ENCODE data around the gene SETX. TPM values are rescaled to one million over a fixed set of nuclear protein-coding genes. Genes with fewer than 3 reads are reported as not detected.
A peak's percentile ranks its signal among the peaks of the same experiment; 100 is the strongest.
"Not testable (repeated sequence)": the region's sequence is repeated elsewhere in the genome, so short reads cannot be mapped to it uniquely, and the experiment has no call there.

Gene SETX, protein sequence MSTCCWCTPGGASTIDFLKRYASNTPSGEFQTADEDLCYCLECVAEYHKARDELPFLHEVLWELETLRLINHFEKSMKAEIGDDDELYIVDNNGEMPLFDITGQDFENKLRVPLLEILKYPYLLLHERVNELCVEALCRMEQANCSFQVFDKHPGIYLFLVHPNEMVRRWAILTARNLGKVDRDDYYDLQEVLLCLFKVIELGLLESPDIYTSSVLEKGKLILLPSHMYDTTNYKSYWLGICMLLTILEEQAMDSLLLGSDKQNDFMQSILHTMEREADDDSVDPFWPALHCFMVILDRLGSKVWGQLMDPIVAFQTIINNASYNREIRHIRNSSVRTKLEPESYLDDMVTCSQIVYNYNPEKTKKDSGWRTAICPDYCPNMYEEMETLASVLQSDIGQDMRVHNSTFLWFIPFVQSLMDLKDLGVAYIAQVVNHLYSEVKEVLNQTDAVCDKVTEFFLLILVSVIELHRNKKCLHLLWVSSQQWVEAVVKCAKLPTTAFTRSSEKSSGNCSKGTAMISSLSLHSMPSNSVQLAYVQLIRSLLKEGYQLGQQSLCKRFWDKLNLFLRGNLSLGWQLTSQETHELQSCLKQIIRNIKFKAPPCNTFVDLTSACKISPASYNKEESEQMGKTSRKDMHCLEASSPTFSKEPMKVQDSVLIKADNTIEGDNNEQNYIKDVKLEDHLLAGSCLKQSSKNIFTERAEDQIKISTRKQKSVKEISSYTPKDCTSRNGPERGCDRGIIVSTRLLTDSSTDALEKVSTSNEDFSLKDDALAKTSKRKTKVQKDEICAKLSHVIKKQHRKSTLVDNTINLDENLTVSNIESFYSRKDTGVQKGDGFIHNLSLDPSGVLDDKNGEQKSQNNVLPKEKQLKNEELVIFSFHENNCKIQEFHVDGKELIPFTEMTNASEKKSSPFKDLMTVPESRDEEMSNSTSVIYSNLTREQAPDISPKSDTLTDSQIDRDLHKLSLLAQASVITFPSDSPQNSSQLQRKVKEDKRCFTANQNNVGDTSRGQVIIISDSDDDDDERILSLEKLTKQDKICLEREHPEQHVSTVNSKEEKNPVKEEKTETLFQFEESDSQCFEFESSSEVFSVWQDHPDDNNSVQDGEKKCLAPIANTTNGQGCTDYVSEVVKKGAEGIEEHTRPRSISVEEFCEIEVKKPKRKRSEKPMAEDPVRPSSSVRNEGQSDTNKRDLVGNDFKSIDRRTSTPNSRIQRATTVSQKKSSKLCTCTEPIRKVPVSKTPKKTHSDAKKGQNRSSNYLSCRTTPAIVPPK (N-terminal part only)
- 10 to 100 TPM; 26.4 to 26.7 TPM for total RNA-seq

DNA sequence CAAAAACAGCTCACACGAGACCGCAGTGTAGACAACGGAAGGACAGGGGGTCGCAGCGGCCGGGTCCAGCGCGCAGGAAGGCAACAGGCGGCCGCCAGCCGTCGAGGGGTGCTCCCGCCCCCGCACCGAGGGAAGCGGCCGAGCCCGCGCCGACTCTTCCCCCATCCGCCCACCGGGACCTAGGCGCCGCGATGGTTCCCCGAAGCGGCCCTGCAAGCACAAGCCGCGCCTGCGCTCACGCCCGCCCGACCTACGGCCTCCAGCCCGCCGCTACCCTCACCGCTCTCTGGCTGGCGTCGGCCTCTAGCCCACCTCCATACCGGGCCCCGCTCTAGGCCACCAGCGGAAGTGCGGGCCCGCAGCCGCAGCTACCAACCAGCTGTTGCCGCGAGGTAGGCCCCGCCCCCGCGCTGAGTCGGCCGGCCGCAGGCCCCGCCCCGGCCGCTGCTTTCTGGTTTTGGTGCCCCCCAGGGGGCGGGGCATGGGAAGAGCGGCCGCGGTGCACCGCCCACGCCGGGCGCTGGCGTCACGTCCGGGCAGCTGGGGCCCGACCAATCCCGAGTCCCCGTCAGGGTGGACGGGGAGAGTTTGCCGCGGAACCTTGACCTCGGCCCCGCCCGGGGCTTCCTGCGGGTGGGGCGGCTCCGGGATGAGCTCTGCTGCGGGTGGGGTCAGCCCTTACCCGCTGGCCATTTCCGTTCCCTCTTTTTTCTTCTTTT, at the start of gene SETX:
Gene SETX, minus strand, starts transcription at position 350 of the 719 bp plus-strand sequence. CDS start 5,558 bp downstream, outside the sequence.
- Mint-ChIP-seq H3K9me3 (no peaks in the 10 kb centered on the region), H3K27me3 (ENCODE audit: low read depth) (no peaks in the 10 kb centered on the region), H3K4me3 (peak within 1 kb of the TSS; percentile 88), H3K36me3 (ENCODE audit: low read depth) (peaks cover 25% of the 10 kb centered on the region), H3K27ac (peak within 1 kb of the TSS; percentile 95), H3K4me1 (ENCODE audit: low read depth) (peaks cover 35% of the 10 kb centered on the region)
- CTCF ChIA-PET, result interaction anchor here (0.7 kb wide), 1 partner anchor 323 kb away, joined by 3 read pairs; no protein-coding TSS in a partner anchor
- DNase-seq, result peak; percentile 96
- intact Hi-C loops (cut with micrococcal nuclease), result loop anchor here (1.0 to 10.0 kb wide), 7 partner anchors 52 to 1087 kb away; partner anchors contain the start of genes GTF3C4, PRRC2B and TTF1

DNA sequence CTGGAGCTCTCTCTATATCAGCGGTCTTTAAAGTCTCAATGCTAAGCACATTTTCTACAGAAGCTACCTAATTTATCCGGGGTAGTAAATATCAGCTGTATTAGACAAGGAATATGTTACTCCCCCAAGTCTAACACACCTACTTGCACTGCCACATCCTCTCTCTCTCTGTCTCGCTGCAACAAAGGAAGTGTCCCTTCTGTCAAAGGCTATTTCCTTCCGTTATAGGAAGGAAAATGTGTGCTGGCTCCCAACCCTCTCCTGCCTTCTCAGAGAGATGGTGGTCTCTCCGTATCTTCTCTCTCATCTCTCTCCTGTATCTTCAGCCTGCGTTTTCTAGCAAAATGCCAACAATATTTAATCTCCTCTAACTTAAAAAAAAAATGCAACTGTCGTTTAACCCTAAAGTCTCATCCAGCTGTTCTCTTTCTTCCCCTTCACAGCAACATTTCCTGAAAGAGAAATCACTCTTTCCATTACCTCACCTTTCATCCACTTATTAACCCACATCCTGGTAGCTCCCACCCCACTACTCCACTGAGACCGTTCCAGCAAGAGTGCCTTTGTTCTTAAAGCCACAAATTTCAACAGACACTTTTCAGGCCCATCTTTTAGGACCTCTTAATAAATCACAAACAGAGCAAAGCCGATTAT, 49.6 kb upstream of the SETX start:
- DNase-seq, result peak; percentile 55
- no peaks in the 10 kb centered on the region for H3K27me3 Mint-ChIP-seq (ENCODE audit: low read depth)
- intact Hi-C loops (cut with micrococcal nuclease), result loop anchor here (1.0 to 10.0 kb wide), 2 partner anchors 54 to 360 kb away; no protein-coding TSS in a partner anchor
- H3K4me1 Mint-ChIP-seq (ENCODE audit: low read depth), result peaks cover 47% of the 10 kb centered on the region
- peak overlapping the region; percentile 90 for H3K27ac Mint-ChIP-seq
- H3K9me3 Mint-ChIP-seq, result no peaks in the 10 kb centered on the region
- CTCF ChIA-PET, result interaction anchor here (0.6 to 0.8 kb wide), 6 partner anchors 53 to 341 kb away, joined by 3 to 6 read pairs (median 3); no protein-coding TSS in a partner anchor
- peak overlapping the region; percentile 95 for H3K4me3 Mint-ChIP-seq
- H3K36me3 Mint-ChIP-seq (ENCODE audit: low read depth), result peaks cover 41% of the 10 kb centered on the region

DNA sequence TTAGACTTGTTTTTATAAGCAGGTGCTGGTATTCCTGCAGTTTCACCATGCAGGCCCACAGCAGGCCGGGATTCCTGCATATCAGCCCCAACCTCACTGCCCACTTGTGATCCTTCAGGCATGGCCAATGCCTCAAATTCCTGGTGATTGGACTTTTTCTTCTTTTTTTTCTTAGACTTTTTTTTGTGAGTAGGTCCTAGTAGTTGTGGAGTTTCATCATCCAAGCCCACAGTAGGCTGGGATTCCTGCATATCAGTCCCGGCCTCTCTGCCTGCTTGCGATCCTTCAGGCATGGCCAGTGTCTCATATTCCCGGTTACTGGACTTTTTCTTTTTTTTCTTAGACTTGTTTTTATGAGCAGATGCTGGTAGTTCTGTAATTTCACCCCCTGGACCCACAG, 47.0 kb upstream of the SETX start:
- CTCF ChIA-PET, result no interaction called here
- peaks cover 43% of the 10 kb centered on the region for H3K4me1 Mint-ChIP-seq (ENCODE audit: low read depth)
- no peak overlapping the region for H3K27ac Mint-ChIP-seq

DNA sequence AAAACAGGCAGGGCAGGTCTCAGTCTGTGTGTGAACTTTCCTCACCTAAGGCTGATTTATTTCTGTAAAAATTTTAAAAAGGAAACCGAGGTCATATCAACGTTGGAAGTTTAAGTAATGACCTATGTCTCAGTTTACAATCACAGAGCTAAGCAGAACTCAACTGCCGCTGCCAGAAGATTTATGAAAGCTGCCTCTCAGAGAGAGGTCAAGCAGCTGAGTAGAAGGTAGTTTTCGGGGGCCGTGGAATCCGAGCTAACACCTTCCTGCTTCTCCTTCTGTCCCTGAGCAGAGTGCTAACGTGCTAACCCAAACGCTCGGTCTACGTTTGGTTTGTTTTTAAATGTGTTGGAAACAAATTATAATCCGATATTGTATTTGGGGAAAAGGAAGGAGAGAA, 40.8 kb upstream of the SETX start:
- Mint-ChIP-seq H3K4me1 (ENCODE audit: low read depth) (peaks cover 6% of the 10 kb centered on the region), H3K27ac (no peak overlapping the region), H3K9me3 (no peaks in the 10 kb centered on the region), H3K27me3 (ENCODE audit: low read depth) (no peaks in the 10 kb centered on the region), H3K4me3 (no peak overlapping the region), H3K36me3 (ENCODE audit: low read depth) (peaks cover 46% of the 10 kb centered on the region)
- intact Hi-C loops (cut with micrococcal nuclease), result no loop called here
- CTCF ChIA-PET, result no interaction called here
- no peak for DNase-seq

More for the DNA sequence above, 47.0 kb upstream of the SETX start:
- Mint-ChIP-seq H3K27me3 (ENCODE audit: low read depth) (no peaks in the 10 kb centered on the region), H3K36me3 (ENCODE audit: low read depth) (peaks cover 53% of the 10 kb centered on the region), H3K4me3 (no peak overlapping the region), H3K9me3 (no peaks in the 10 kb centered on the region)
- DNase-seq, result no peak
- intact Hi-C loops (cut with micrococcal nuclease), result loop anchor here (10.0 kb wide), 1 partner anchor 363 kb away; no protein-coding TSS in a partner anchor

DNA sequence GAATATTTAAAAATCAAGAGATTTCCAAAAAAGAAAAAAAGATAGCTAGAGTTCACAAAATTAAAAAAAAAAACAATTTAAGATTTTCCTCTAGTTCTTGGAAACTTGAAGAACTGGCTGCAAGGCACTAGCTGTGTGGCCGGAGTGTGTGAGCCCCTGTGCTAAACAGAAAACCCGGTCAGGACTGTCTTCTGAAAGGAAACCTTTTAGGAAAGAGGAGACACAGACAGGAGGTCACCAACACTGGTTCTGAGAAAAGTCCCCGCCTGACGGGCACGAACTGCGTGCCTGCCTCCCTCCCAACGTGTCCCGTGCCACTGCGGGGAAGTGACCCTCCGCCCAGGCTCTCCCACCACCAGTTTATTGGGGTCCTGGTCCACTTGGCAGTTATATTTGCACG, 36.7 kb upstream of the SETX start:
- Mint-ChIP-seq H3K4me3 (no peak overlapping the region), H3K27me3 (ENCODE audit: low read depth) (no peaks in the 10 kb centered on the region), H3K36me3 (ENCODE audit: low read depth) (peaks cover 47% of the 10 kb centered on the region), H3K9me3 (no peaks in the 10 kb centered on the region), H3K27ac (no peak overlapping the region), H3K4me1 (ENCODE audit: low read depth) (no peaks in the 10 kb centered on the region)
- intact Hi-C loops (cut with micrococcal nuclease), result no loop called here
- DNase-seq, result no peak
- CTCF ChIA-PET, result interaction anchor here (0.6 kb wide), 1 partner anchor 563 kb away, joined by 6 read pairs; no protein-coding TSS in a partner anchor

DNA sequence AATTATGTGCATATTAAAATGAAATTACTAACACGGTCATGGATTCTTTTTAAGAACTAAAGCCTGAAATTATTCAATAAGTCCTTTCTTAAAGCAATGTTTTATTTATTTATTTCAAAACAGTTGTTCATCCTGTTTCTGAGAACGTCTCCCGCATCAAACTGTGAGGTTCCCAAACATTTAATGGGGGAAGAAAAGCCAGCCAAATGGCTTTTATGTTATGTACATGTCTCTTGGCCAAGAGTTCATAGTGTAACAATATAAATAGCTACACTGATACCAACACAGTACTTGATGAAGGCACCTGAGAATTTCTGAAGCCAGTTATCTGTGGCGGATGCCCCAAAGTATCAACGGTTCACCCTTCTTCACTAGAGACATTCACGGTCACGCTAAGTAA, 36.2 kb upstream of the SETX start:
- CTCF ChIA-PET, result no interaction called here
- intact Hi-C loops (cut with micrococcal nuclease), result no loop called here
- no peak for DNase-seq
- Mint-ChIP-seq H3K9me3 (no peaks in the 10 kb centered on the region), H3K27ac (no peak overlapping the region), H3K36me3 (ENCODE audit: low read depth) (peaks cover 47% of the 10 kb centered on the region), H3K4me1 (ENCODE audit: low read depth) (no peaks in the 10 kb centered on the region), H3K4me3 (no peak overlapping the region), H3K27me3 (ENCODE audit: low read depth) (no peaks in the 10 kb centered on the region)

DNA sequence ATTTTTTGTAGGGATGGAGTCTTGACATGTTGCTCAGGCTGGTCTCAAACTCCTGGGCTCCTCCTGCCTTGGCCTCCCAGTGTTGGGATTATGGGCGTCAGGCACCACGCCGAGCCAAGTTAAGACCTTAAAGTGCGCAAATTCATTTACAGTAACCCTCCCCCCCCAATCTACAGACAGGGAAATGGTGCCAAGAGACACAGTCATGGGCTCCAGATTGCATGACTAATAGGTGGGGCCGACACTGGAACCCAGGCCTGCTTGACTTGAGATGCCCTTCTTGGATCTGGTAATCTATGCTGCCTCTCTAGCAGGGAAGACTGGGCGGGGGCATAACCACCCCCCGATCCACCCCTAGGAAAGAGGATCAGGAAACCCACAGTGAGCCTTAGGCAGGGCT, 32.3 kb upstream of the SETX start:
- peaks cover 55% of the 10 kb centered on the region for H3K36me3 Mint-ChIP-seq (ENCODE audit: low read depth)
- H3K27me3 Mint-ChIP-seq (ENCODE audit: low read depth), result no peaks in the 10 kb centered on the region
- no peak overlapping the region for H3K4me3 Mint-ChIP-seq
- H3K9me3 Mint-ChIP-seq, result no peaks in the 10 kb centered on the region
- no peak for DNase-seq
- H3K4me1 Mint-ChIP-seq (ENCODE audit: low read depth), result peaks cover 20% of the 10 kb centered on the region
- no peak overlapping the region for H3K27ac Mint-ChIP-seq
- intact Hi-C loops (cut with micrococcal nuclease), result no loop called here
- CTCF ChIA-PET, result no interaction called here

DNA sequence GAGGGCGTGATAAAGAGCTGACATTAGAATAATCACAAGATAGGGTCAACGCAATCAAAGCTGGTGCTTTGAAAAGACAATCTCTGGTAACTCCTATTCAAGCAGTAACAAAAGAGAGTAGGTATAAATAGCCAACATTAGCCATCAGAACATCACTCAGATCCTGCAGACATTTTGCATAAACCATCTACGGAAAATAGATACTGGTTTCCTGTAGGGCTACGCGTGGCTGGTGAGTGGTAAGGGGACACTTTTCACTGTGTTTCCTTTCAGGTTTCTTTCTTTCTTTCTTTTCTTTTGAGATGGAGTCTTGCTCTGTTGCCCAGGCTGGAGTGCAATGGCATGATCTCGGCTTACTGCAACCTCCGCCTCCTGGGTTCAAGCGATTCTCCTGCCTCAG, 29.6 kb upstream of the SETX start:
- CTCF ChIA-PET, result interaction anchor here (1.0 kb wide), 1 partner anchor 31 kb away, joined by 3 read pairs; no protein-coding TSS in a partner anchor
- no peak overlapping the region for H3K4me3 Mint-ChIP-seq
- peak overlapping the region; percentile 50 for H3K27ac Mint-ChIP-seq
- no peaks in the 10 kb centered on the region for H3K27me3 Mint-ChIP-seq (ENCODE audit: low read depth)
- peaks cover 24% of the 10 kb centered on the region for H3K4me1 Mint-ChIP-seq (ENCODE audit: low read depth)
- H3K9me3 Mint-ChIP-seq, result no peaks in the 10 kb centered on the region
- intact Hi-C loops (cut with micrococcal nuclease), result no loop called here
- DNase-seq, result no peak
- H3K36me3 Mint-ChIP-seq (ENCODE audit: low read depth), result peaks cover 46% of the 10 kb centered on the region

DNA sequence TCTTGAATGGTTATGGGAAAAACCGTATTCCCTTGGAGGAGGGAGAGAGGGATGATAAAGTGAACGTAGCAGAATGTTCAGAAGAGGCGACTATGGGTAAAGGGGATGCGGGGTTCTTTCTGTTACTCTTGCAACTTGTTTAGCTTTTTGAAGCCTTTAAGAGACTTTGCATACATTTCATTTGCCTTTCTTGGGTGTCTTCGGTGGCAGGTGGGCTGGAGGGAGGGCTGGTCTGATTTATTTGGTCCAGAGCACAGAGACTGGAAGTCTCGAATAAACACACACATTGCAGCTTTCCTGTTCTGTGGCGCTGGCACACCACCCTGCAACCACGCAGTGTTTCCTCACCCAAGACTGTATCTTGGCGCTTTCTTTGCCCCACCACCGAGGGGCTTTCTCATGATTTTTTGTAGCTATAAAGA, 28.7 kb upstream of the SETX start:
- Mint-ChIP-seq H3K27ac (peak overlapping the region; percentile 46), H3K27me3 (ENCODE audit: low read depth) (no peaks in the 10 kb centered on the region), H3K9me3 (no peaks in the 10 kb centered on the region), H3K4me1 (ENCODE audit: low read depth) (peaks cover 24% of the 10 kb centered on the region), H3K4me3 (no peak overlapping the region), H3K36me3 (ENCODE audit: low read depth) (peaks cover 44% of the 10 kb centered on the region)
- DNase-seq, result no peak
- intact Hi-C loops (cut with micrococcal nuclease), result no loop called here
- CTCF ChIA-PET, result interaction anchor here (1.0 kb wide), 1 partner anchor 30 kb away, joined by 3 read pairs; no protein-coding TSS in a partner anchor

DNA sequence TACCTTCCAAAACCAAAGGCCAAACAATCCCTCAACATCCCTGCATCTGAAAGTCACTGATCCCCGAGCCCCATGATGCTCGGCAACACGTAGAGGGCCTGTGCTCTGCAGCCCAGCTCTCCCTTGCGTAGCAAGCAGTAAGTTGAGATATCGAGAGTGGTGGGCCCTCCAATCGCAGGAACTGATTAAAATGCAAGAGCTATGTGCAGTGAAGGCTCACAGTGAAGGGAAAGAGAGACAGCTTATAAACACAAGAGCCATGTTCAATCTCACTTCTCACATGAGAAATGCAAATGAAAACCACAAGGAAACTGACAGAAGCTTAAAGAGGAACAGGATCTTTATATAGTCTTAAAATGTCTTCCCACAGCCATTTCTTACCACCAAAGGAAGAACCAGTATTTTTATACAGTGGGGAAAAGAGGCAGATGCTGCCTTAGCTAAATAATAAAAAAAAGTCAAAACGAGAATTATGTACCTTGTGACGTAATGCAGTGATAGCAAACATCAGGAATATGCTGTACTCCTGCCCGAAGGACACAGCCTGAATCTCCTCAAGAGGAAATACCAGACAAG, 27.3 kb upstream of the SETX start:
- H3K27me3 Mint-ChIP-seq (ENCODE audit: low read depth), result no peaks in the 10 kb centered on the region
- CTCF ChIA-PET, result no interaction called here
- peaks cover 24% of the 10 kb centered on the region for H3K4me1 Mint-ChIP-seq (ENCODE audit: low read depth)
- H3K4me3 Mint-ChIP-seq, result no peak overlapping the region
- intact Hi-C loops (cut with micrococcal nuclease), result no loop called here
- DNase-seq, result no peak
- no peaks in the 10 kb centered on the region for H3K9me3 Mint-ChIP-seq
- peak overlapping the region; percentile 15 for H3K27ac Mint-ChIP-seq
- peaks cover 34% of the 10 kb centered on the region for H3K36me3 Mint-ChIP-seq (ENCODE audit: low read depth)

DNA sequence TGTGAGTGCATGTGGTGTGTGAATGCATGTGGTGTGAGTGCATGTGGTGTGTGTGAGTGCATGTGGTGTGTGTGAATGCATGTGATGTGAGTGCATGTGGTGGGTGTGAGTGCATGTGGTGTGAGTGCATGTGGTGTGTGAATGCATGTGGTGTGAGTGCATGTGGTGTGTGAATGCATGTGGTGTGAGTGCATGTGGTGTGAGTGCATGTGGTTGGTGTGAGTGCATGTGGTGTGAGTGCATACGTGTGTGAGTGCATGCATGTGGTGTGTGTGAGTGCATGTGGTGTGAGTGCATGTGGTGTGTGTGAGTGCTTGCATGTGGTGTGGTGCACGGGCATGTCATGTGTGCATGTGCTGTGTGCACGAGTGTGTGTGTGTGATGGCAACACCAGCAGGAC, 23.6 kb upstream of the SETX start:
- H3K27ac Mint-ChIP-seq; H3K4me3 Mint-ChIP-seq; intact Hi-C loops (cut with micrococcal nuclease); CTCF ChIA-PET; DNase-seq; H3K9me3 Mint-ChIP-seq; H3K27me3 Mint-ChIP-seq (ENCODE audit: low read depth): not testable (repeated sequence)
- H3K4me1 Mint-ChIP-seq (ENCODE audit: low read depth), result peaks cover 21% of the 10 kb centered on the region
- H3K36me3 Mint-ChIP-seq (ENCODE audit: low read depth), result peaks cover 38% of the 10 kb centered on the region
